OCI-LY1 (cell line): ENCODE data around the gene USP6NL.

Source experiments
- H2AFZ ChIP-seq: fragments of 200-600 bp; sonication (generic), shearing (Covaris generic); 2 replicates; pipeline ENCODE4 v1.6.0; 2014; ENCODE audit warnings: antibody characterized with exemption, mild to moderate bottlenecking, low read length
- H3F3A ChIP-seq: fragments of 200-600 bp; sonication (generic), shearing (Covaris generic); 2 replicates; pipeline ENCODE4 v1.6.0; 2014; ENCODE audit warnings: mild to moderate bottlenecking, antibody characterized with exemption, low read length, moderate library complexity; ENCODE audit not compliant: insufficient read depth
- H3K27ac ChIP-seq: fragments of 200-600 bp; sonication (generic); 2 replicates; pipeline ENCODE4 v1.5.1; 2014; ENCODE audit warnings: low read length, mixed run types, mild to moderate bottlenecking, low read depth; ENCODE audit not compliant: poor library complexity, severe bottlenecking
- H3K27me3 ChIP-seq: fragments of 200-600 bp; sonication (generic); 2 replicates; pipeline ENCODE4 v1.6.0; 2014; ENCODE audit warnings: antibody characterized with exemption, mild to moderate bottlenecking, low read length, moderate library complexity; ENCODE audit not compliant: insufficient read depth
- H3K36me3 ChIP-seq: fragments of 200-600 bp; sonication (generic); 2 replicates; pipeline ENCODE4 v1.6.1; 2014; ENCODE audit warnings: mild to moderate bottlenecking, antibody characterized with exemption, low read length, moderate library complexity, mixed read lengths; ENCODE audit not compliant: insufficient read depth
- H3K4me1 ChIP-seq: fragments of 200-600 bp; sonication (generic); 2 replicates; pipeline ENCODE4 v1.5.1; 2014; ENCODE audit warnings: mild to moderate bottlenecking, low read length, moderate library complexity; ENCODE audit not compliant: insufficient read depth, severe bottlenecking
- H3K4me2 ChIP-seq: fragments of 200-600 bp; sonication (generic), shearing (Covaris generic); 2 replicates; pipeline ENCODE4 v1.6.1; 2014; ENCODE audit warnings: low read length
- H3K4me3 ChIP-seq: fragments of 200-600 bp; sonication (generic); 2 replicates; pipeline ENCODE4 v1.5.1; 2014; ENCODE audit warnings: low read length, low read depth, mild to moderate bottlenecking, mixed read lengths; ENCODE audit not compliant: poor library complexity, severe bottlenecking
- H3K79me2 ChIP-seq: fragments of 200-600 bp; shearing (Covaris generic); 2 replicates; pipeline ENCODE4 v1.6.1; 2016; ENCODE audit warnings: mixed run types, low read length, mixed read lengths; ENCODE audit not compliant: insufficient read depth
- H3K9ac ChIP-seq: fragments of 200-600 bp; sonication (generic), shearing (Covaris generic); 2 replicates; pipeline ENCODE4 v1.6.1; 2014; ENCODE audit warnings: mild to moderate bottlenecking, low read length, mixed read lengths
- H3K9me2 ChIP-seq: fragments of 200-600 bp; sonication (generic), shearing (Covaris generic); 2 replicates; pipeline ENCODE4 v1.6.1; 2014; ENCODE audit warnings: low read depth, mild to moderate bottlenecking, low read length, mixed read lengths
- H3K9me3 ChIP-seq: fragments of 200-600 bp; shearing (Covaris generic); 2 replicates; pipeline ENCODE4 v1.6.1; 2014; ENCODE audit warnings: low read length, mixed read lengths
- H4K20me1 ChIP-seq: fragments of 200-600 bp; sonication (generic), shearing (Covaris generic); 2 replicates; pipeline ENCODE4 v1.6.0; 2016; ENCODE audit warnings: mild to moderate bottlenecking, low read length; ENCODE audit not compliant: insufficient read depth
- EZH2 ChIP-seq: fragments of 200-600 bp; sonication (generic), shearing (Covaris generic); IDR thresholded peaks from 2 replicates; pipeline ENCODE4 v1.8.0; 2017; ENCODE audit warnings: borderline replicate concordance, mixed run types, mild to moderate bottlenecking, antibody characterized with exemption, low read length, moderate library complexity, mixed read lengths
- TF ChIP-seq, protein P1 (sequence below): fragments of 200-600 bp; sonication (generic), shearing (Covaris generic); IDR thresholded peaks from 2 replicates; pipeline ENCODE4 v1.5.1; 2017; ENCODE audit warnings: mild to moderate bottlenecking, antibody characterized with exemption, low read length, moderate library complexity, mixed read lengths

USP6NL gene

DNA sequence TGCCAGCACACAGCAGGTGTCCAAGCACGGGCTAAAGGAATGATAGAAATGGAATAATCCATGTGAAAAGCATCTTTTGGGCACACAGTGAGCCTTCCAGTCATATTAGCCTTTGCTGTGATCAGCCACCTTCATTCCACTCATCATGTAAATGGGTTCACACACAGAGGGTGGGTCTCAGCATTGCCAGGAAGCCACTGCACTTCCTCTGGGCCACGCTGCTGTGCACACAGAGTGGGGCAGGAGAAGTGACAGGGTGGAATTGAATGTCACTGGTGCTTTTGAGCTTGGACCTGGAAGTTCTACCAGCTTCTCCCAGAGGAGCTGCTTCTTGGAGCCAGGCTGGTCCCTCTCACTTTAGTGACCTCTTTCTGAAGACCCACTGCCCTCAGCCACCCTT lies 203.5 kb downstream of the USP6NL start:
- H4K20me1 ChIP-seq, result no peaks in the 10 kb centered on the region
- no peak overlapping the region for H3K4me3 ChIP-seq
- no peak overlapping the region for H2AFZ ChIP-seq
- H3K9me2 ChIP-seq, result no peaks in the 10 kb centered on the region
- TF ChIP-seq, protein P1, sequence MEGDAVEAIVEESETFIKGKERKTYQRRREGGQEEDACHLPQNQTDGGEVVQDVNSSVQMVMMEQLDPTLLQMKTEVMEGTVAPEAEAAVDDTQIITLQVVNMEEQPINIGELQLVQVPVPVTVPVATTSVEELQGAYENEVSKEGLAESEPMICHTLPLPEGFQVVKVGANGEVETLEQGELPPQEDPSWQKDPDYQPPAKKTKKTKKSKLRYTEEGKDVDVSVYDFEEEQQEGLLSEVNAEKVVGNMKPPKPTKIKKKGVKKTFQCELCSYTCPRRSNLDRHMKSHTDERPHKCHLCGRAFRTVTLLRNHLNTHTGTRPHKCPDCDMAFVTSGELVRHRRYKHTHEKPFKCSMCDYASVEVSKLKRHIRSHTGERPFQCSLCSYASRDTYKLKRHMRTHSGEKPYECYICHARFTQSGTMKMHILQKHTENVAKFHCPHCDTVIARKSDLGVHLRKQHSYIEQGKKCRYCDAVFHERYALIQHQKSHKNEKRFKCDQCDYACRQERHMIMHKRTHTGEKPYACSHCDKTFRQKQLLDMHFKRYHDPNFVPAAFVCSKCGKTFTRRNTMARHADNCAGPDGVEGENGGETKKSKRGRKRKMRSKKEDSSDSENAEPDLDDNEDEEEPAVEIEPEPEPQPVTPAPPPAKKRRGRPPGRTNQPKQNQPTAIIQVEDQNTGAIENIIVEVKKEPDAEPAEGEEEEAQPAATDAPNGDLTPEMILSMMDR, result no peak
- TF ChIP-seq EZH2, result no peak
- H3K9ac ChIP-seq, result no peak overlapping the region
- no peaks in the 10 kb centered on the region for H3K9me3 ChIP-seq
- no peaks in the 10 kb centered on the region for H3K79me2 ChIP-seq
- no peak overlapping the region for H3K27ac ChIP-seq
- no peaks in the 10 kb centered on the region for H3K4me1 ChIP-seq
- no peaks in the 10 kb centered on the region for H3F3A ChIP-seq
- H3K4me2 ChIP-seq, result no peak overlapping the region
- H3K36me3 ChIP-seq, result no peaks in the 10 kb centered on the region
- no peaks in the 10 kb centered on the region for H3K27me3 ChIP-seq

DNA sequence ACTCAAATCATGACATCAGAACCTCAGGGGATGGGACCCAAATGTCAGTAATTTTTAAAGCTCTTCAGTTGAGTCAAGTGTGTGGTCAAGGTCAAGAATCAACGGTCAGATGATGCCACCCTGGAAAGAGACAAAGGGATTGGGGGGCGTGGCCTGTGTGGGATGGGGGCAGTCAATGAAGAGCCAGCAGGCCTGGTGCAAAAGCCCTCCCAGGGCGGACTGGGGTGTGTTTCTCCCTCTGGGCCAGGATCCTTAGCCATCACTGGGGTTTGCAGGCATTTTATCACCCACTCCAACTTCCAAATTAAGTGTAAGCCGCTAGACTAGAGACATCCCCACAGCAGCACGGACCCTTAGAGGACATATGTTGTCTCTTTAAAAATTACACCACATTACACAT lies 204.7 kb downstream of the USP6NL start:
- Histone ChIP-seq H3K9me3 (no peaks in the 10 kb centered on the region), H3K27me3 (no peaks in the 10 kb centered on the region), H3F3A (no peaks in the 10 kb centered on the region), H3K27ac (no peak overlapping the region), H3K9me2 (no peaks in the 10 kb centered on the region), H3K36me3 (no peaks in the 10 kb centered on the region), H3K79me2 (no peaks in the 10 kb centered on the region), H3K4me3 (no peak overlapping the region), H3K9ac (no peak overlapping the region), H4K20me1 (no peaks in the 10 kb centered on the region), H3K4me2 (no peak overlapping the region), H2AFZ (no peak overlapping the region), H3K4me1 (no peaks in the 10 kb centered on the region)
- no peak for TF ChIP-seq EZH2
- TF ChIP-seq, protein P1, result no peak

DNA sequence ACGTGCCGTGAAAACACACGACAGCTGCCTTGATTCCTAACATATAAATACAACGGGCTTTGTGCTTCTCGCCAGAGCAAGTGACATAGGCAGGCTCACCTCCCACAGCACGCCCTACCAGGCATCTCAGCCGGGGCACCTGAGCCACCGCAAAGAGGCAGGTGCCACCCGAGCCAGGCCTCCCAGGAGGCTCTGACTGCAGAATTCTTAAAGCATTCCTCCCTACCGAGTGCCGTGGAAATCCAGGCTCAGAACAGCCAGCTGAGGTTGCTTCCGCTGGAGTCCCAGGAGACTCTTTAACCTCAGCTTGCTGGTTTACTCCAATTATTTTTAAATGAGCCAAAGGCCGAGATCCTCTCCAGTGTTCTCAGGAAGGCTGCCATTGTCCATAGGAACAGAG lies 206.5 kb downstream of the USP6NL start:
- no peak overlapping the region for H3K27ac ChIP-seq
- no peaks in the 10 kb centered on the region for H3K79me2 ChIP-seq
- no peaks in the 10 kb centered on the region for H3K9me3 ChIP-seq
- H3K4me3 ChIP-seq, result no peak overlapping the region
- no peaks in the 10 kb centered on the region for H3K9me2 ChIP-seq
- H3K36me3 ChIP-seq, result no peaks in the 10 kb centered on the region
- no peak overlapping the region for H2AFZ ChIP-seq
- H3K4me1 ChIP-seq, result no peaks in the 10 kb centered on the region
- no peak overlapping the region for H3K4me2 ChIP-seq
- no peak overlapping the region for H3K9ac ChIP-seq
- H3F3A ChIP-seq, result no peaks in the 10 kb centered on the region
- H3K27me3 ChIP-seq, result no peaks in the 10 kb centered on the region
- TF ChIP-seq EZH2, result no peak
- TF ChIP-seq, protein P1, result no peak
- no peaks in the 10 kb centered on the region for H4K20me1 ChIP-seq
